DND-41 (cell line): ENCODE measurements around the gene VASH1.

ENCODE experiments used
- ATAC-seq: fragments of 200-7000 bp; cut with Tn5 transposase; 3 replicates; pipeline ENCODE4 v1.9.1; 2021; ENCODE audit warnings: low read depth; ENCODE audit not compliant: insufficient read depth
- DNase-seq: peaks from one replicate; pipeline ENCODE4 v3.0.0-alpha.2; 2020
- H2AFZ ChIP-seq: 2 replicates; pipeline ENCODE4 v1.6.0; 2012; ENCODE audit warnings: low read depth, low read length
- H3K27ac ChIP-seq: 2 replicates; pipeline ENCODE4 v1.5.1; 2012; ENCODE audit warnings: low read length, inconsistent platforms
- H3K27me3 ChIP-seq: fragments of 200-600 bp; sonication (generic); 2 replicates; pipeline ENCODE4 v1.6.0; 2012; ENCODE audit warnings: low read length, mild to moderate bottlenecking, inconsistent platforms; ENCODE audit not compliant: insufficient read depth, poor library complexity
- H3K36me3 ChIP-seq: 2 replicates; pipeline ENCODE4 v1.5.1; 2012; ENCODE audit warnings: low read length, inconsistent platforms; ENCODE audit not compliant: insufficient read depth
- H3K4me1 ChIP-seq: 2 replicates; pipeline ENCODE4 v1.5.1; 2012; ENCODE audit warnings: mild to moderate bottlenecking, low read length; ENCODE audit not compliant: insufficient read depth
- H3K4me2 ChIP-seq: 2 replicates; pipeline ENCODE4 v1.6.0; 2012; ENCODE audit warnings: mild to moderate bottlenecking, moderate library complexity, low read length, inconsistent platforms; ENCODE audit not compliant: insufficient read depth
- H3K4me3 ChIP-seq, 2 experiments: fragments of 200-600 bp in 1 of 2; shearing (Covaris generic) in 1 of 2; 2 replicates each; pipeline ENCODE4 v1.5.1; 2012 to 2016; ENCODE audit warnings: inconsistent platforms in 2 of 2, low read length in 2 of 2, mild to moderate bottlenecking in 2 of 2, low read depth in 1 of 2, moderate library complexity in 1 of 2
- H3K79me2 ChIP-seq: 2 replicates; pipeline ENCODE4 v1.6.0; 2012; ENCODE audit warnings: low read length, inconsistent platforms; ENCODE audit not compliant: insufficient read depth
- H3K9ac ChIP-seq: 2 replicates; pipeline ENCODE4 v1.6.0; 2012; ENCODE audit warnings: low read depth, mild to moderate bottlenecking, inconsistent platforms, low read length, moderate library complexity
- H3K9me3 ChIP-seq: 2 replicates; pipeline ENCODE4 v1.5.1; 2012; ENCODE audit warnings: low read length, moderate library complexity, mild to moderate bottlenecking, inconsistent platforms; ENCODE audit not compliant: insufficient read depth, severe bottlenecking
- H4K20me1 ChIP-seq: 2 replicates; pipeline ENCODE4 v1.6.0; 2012; ENCODE audit warnings: low read length; ENCODE audit not compliant: insufficient read depth
- CTCF ChIP-seq: IDR thresholded peaks from 2 replicates; pipeline ENCODE4 v1.5.1; 2012; ENCODE audit warnings: borderline replicate concordance, low read length, moderate library complexity, mild to moderate bottlenecking; ENCODE audit not compliant: poor library complexity, severe bottlenecking; ENCODE audit errors: extremely low read depth
- EZH2 ChIP-seq: IDR thresholded peaks from 3 replicates; pipeline ENCODE4 v1.6.1; 2012; ENCODE audit warnings: borderline replicate concordance, low read depth, mild to moderate bottlenecking, moderate library complexity, low read length, inconsistent platforms; ENCODE audit not compliant: severe bottlenecking

VASH1 gene

GRCh38 chr14:76760331-76761135 lies 735 bp upstream of the VASH1 start:
- Histone ChIP-seq H3K36me3 (no peaks in the 10 kb centered on the region), H2AFZ (no peak overlapping the region), H3K27ac (no peak overlapping the region), H4K20me1 (no peaks in the 10 kb centered on the region), H3K9me3 (no peaks in the 10 kb centered on the region), H3K79me2 (no peaks in the 10 kb centered on the region), H3K27me3 (peaks cover 10% of the 10 kb centered on the region), H3K4me3 (no peak overlapping the region), H3K4me2 (no peak overlapping the region), H3K4me1 (no peaks in the 10 kb centered on the region), H3K9ac (no peak overlapping the region)
- ATAC-seq: no peak
- TF ChIP-seq CTCF: no peak
- no peak for TF ChIP-seq EZH2
- no peak for DNase-seq

GRCh38 chr14:76761960-76762410 lies 717 bp downstream of the VASH1 start:
- H3K9ac ChIP-seq: no peak overlapping the region
- no peaks in the 10 kb centered on the region for H3K36me3 ChIP-seq
- TF ChIP-seq CTCF: no peak
- TF ChIP-seq EZH2: no peak
- no peak overlapping the region for H3K4me3 ChIP-seq
- H3K9me3 ChIP-seq: no peaks in the 10 kb centered on the region
- H3K4me1 ChIP-seq: no peaks in the 10 kb centered on the region
- no peaks in the 10 kb centered on the region for H3K79me2 ChIP-seq
- H3K27ac ChIP-seq: no peak overlapping the region
- no peaks in the 10 kb centered on the region for H4K20me1 ChIP-seq
- no peak overlapping the region for H3K4me2 ChIP-seq
- DNase-seq: no peak
- ATAC-seq: no peak
- no peak overlapping the region for H2AFZ ChIP-seq
- H3K27me3 ChIP-seq: peaks cover 10% of the 10 kb centered on the region

GRCh38 chr14:76762411-76763095 lies 1.3 kb downstream of the VASH1 start:
- no peak for DNase-seq
- no peak for TF ChIP-seq CTCF
- TF ChIP-seq EZH2: no peak
- Histone ChIP-seq H4K20me1 (no peaks in the 10 kb centered on the region), H3K79me2 (no peaks in the 10 kb centered on the region), H3K9ac (no peak overlapping the region), H3K36me3 (no peaks in the 10 kb centered on the region), H2AFZ (no peak overlapping the region), H3K4me2 (no peak overlapping the region), H3K27ac (no peak overlapping the region), H3K4me1 (no peaks in the 10 kb centered on the region), H3K4me3 (no peak overlapping the region), H3K27me3 (peaks cover 10% of the 10 kb centered on the region), H3K9me3 (no peaks in the 10 kb centered on the region)
- no peak for ATAC-seq
